GM19452 (cell line): ENCODE measurements around the gene CDC45.
"Not testable (repeated sequence)": the region's sequence is repeated elsewhere in the genome, so short reads cannot be mapped to it uniquely, and the experiment has no call there.

ENCODE experiments used
- ATAC-seq: cut with Tn5 transposase; IDR thresholded peaks from one replicate; pipeline ENCODE4 v1.9.1; 2021; ENCODE audit not compliant: unreplicated experiment

CDC45 gene, protein sequence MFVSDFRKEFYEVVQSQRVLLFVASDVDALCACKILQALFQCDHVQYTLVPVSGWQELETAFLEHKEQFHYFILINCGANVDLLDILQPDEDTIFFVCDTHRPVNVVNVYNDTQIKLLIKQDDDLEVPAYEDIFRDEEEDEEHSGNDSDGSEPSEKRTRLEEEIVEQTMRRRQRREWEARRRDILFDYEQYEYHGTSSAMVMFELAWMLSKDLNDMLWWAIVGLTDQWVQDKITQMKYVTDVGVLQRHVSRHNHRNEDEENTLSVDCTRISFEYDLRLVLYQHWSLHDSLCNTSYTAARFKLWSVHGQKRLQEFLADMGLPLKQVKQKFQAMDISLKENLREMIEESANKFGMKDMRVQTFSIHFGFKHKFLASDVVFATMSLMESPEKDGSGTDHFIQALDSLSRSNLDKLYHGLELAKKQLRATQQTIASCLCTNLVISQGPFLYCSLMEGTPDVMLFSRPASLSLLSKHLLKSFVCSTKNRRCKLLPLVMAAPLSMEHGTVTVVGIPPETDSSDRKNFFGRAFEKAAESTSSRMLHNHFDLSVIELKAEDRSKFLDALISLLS

GRCh38 chr22:19479355-19480172 is at the start of gene CDC45:
CDC45 (plus strand) TSS chr22:19479920; CDS start chr22:19479969, 49 bp downstream.
- peak; percentile 80 for ATAC-seq

- no peak for ATAC-seq
Measured at GRCh38 chr22:19429950-19430889, 49.5 kb upstream of the CDC45 start.

DNA sequence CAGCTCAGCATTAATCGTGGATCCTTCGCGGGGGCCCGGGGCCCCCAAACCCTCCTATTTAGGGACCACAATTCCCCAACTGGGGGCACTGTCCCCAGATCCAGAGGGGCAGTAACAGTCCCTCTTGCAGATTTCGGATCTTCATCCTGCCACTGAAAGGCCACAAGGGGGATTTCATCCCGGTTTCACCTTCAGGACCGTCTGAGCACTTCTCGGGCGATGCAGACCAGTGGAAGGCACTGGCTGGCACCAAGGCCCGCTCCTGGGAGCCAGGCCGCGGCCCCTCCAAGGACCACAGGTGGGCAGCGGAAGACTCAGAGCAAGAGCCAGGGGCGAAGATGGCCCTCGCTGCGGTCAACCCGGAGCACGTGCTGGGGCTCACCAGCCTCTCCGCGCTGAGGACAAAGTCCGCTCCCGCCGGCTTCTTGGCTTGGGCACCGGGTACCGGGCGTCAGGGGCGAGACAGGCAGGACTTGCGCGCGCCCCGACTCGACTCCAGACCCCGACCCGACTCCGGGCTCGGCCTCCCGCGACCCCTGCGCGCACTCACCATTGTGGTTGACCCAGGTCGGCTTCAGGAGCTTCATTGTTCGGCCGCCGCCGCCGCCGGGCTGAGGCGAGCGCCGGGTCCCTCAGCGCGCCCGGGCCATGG is 48.7 kb upstream of the CDC45 start:
- ATAC-seq: no peak

DNA sequence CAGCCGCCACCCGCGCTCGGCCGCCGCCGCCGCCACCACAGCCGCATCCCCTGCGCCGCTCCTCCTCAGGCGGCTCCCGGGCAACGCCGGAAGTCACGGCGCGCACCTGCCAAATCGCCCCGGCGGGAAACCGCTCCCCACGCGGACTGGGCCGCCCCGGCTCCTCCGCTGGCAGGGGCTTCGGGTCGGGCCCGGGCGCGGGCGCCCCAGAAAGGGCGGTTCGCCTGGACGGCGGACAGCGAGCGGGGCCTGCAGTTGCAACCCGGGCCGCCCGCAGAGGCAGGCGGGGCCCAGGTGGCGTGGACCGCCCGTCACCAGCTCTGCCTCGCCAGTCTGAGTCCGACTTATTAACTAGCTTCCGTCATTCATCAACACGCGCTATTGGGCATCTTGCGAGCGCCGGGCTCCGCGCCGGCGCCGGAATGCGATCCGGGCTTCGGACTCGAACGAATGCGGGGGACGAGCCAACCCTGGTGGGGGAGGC is 48.0 kb upstream of the CDC45 start, which contains the start of gene HIRA:
TSS of gene HIRA (minus strand) at position 85 of the 484 bp plus-strand sequence. CDS start 257 bp downstream, outside the sequence.
- peak; percentile 50 for ATAC-seq

DNA sequence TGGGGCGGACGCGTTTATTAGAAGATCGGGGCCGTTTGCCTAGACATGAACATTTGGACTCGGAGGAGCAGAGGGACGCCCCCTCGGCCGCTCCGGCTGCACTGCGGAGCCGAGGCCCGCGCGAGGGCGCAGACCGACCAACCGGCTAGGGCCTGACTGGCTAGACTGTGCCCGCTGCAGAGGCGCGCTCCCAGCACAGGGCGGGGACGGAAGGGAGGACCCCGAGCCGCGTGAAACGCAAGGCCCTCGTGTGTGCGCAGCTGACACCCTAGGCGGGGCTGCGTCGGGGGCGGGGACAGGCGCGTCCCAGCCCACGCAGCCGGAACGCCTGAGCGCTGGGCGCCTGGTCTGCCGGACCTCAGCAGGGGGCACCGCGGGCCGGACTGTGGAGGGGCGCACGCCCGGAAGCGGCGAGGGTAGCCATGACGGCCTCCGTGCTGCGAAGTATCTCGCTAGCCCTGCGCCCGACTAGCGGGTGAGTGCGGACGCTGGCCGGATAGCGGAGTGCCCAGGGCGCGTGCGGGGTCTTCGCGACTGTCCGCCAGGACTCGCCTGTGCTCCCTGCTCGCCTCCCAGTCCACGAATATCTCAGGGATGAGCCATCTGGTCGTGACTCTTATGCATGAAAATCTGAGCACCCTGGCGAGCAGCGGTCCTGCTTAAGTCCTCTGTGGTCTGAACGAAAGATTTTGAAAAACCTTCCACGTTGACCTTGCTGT is 47.4 kb upstream of the CDC45 start, which contains the start of gene MRPL40:
TSS of gene MRPL40 (plus strand) at position 413 of the 719 bp plus-strand sequence. CDS start at position 423, 10 bp downstream.
- ATAC-seq: peak; percentile 72

GRCh38 chr22:19434401-19434800 is 45.3 kb upstream of the CDC45 start:
- ATAC-seq: no peak

GRCh38 chr22:19434829-19435580 is 44.7 kb upstream of the CDC45 start:
- ATAC-seq: no peak

DNA sequence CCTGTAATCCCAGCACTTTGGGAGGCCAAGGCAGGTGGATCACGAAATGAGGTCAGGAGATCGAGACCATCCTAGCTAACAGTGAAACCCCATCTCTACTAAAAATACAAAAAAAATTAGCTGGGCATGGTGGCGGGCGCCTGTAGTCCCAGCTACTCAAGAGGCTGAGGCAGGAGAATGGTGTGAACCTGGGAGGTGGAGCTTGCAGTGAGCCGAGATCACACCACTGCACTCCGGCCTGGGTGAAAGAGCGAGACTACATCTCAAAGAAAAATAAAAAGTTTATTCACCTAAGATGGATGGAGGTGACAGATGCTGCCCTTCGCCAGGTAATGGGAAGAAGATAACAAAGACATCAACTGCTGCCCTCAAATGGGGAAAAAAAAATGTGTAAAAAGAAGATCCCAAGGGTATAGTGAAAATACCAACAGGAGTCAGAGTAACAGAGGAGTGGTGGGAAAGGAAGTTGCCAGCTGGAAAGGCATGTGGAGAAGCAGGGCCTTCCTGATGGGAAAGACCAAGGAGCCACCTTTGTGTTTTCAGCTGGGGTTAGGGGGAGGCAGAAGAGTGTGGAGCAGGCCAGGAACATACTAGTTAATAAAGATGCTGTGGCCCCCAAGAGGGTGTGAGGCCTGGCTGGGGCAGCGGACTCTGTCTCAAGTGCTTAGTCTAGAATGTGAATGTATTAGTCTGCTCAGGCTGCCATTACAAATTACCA is 43.1 kb upstream of the CDC45 start:
- not testable (repeated sequence) for ATAC-seq

- ATAC-seq: no peak
Measured at GRCh38 chr22:19438298-19438697, 41.4 kb upstream of the CDC45 start.

GRCh38 chr22:19440411-19441195 is 39.1 kb upstream of the CDC45 start:
- no peak for ATAC-seq

DNA sequence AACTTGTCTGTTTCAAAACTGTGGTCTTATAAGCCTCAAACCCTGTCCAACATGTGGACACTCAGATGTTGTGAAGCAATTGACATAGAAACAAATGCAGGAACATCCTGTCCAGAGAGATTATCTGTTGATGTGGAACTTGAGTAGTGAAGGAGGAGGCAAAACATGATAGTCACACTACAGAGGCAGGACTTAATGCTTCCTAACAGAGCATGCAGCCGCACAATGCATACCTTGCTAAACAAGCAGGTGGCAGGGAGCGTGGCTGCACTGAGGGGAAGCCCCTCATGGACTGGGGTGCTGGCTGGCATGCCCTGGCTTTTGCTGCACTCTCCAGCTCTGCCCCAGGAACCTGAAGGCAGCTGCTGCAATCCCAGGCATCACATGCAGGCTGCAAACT is 37.6 kb upstream of the CDC45 start:
- ATAC-seq: no peak

DNA sequence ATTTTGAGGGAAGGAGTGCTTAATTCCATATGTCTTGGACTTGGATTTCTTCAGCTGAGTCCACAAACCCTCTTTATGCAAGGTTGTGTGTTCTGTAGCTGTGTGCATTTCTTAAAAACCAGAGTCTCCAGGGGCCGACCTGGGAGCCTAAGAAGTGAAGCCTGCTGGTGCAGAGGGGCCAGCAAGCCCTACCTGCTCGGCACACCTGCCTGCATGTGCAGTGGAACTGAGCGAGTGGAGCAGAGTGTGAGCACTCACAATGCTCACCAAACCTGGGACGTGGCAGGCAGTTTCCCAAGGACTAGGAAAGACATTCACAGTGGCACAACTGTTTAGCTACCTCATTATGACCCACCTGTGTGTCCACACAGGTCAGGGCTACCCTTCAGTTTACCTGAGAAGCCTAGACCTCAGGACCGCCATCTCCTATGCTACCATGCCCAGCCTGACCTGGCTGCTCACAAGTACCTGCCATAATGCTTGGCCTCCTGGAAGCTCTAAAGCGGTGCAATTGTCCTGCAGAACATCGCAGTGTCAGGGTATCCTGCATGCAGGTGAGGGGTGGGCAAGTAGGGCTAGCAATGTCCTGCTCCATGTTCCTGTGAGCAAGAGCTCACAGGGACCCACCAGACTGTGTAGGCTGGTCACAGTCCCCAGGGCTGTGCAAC is 36.0 kb upstream of the CDC45 start:
- no peak for ATAC-seq

GRCh38 chr22:19445279-19445982 is 34.3 kb upstream of the CDC45 start:
- ATAC-seq: not testable (repeated sequence)

DNA sequence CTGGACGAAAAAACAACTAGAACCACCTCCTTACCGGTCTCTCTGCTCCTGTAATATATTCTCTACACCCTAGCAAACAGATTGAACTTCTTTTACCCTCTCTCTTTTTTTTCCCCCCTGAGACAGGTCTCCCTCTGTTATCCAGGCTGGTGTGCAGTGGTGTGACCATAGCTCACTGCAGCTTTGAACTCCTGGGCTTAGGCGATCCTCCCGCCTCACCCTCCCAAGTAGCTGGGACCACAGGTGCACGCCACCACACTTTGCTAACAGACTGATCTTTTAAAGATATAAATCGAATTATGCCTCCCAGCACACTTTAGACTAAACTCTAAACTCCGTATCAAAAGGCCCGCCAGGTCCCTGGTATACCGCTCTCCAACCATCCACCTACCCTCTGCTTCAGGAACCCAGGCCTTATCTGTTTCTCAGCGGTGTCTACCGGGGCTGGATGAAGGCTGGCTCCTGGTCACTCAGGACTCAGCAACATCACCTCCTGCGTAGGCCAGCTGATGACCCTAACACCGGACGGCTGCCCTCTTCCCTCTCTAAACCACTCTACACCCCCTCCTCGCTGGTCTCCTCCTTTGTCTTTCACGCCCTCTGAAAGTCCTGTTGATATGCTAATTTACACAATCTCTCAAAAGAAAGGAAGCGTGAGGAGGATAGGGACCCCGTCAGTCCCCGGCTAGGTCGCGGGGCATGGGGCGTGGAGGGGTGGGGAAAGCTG is 33.0 kb upstream of the CDC45 start:
- no peak for ATAC-seq
